Fibroblast of skin of right biceps (primary cell): ENCODE data around the gene PRPF8.
"Not testable (repeated sequence)": the region's sequence is repeated elsewhere in the genome, so short reads cannot be mapped to it uniquely, and the experiment has no call there.

Experiments used
- DNase-seq: peaks from one replicate; pipeline ENCODE4 v3.0.0-alpha.2; 2013

The PRPF8 gene

GRCh38 chr17:1716076-1716911 is 31.6 kb upstream of the PRPF8 start:
- peak; percentile 100 for DNase-seq

- no peak for DNase-seq
These were observed 31.1 kb upstream of the PRPF8 start for GRCh38 chr17:1715803-1716075.

GRCh38 chr17:1714980-1715802 is 30.5 kb upstream of the PRPF8 start:
- DNase-seq, result peak; percentile 92

- peak; percentile 99 for DNase-seq
These were observed 29.8 kb upstream of the PRPF8 start for GRCh38 chr17:1714427-1714979.

- peak; percentile 40 for DNase-seq
These were observed 29.3 kb upstream of the PRPF8 start for GRCh38 chr17:1713878-1714426.

- no peak for DNase-seq
These were observed 28.7 kb upstream of the PRPF8 start for GRCh38 chr17:1713160-1713877.

GRCh38 chr17:1712271-1712670 is 27.6 kb upstream of the PRPF8 start:
- DNase-seq, result no peak

GRCh38 chr17:1711804-1712203 is 27.1 kb upstream of the PRPF8 start:
- DNase-seq, result no peak

- DNase-seq, result peak; percentile 38
These were observed 26.3 kb upstream of the PRPF8 start for GRCh38 chr17:1710807-1711553.

GRCh38 chr17:1709971-1710806 is 25.5 kb upstream of the PRPF8 start, which contains the start of gene TLCD2:
Gene TLCD2, minus strand, starts transcription at chr17:1710377. Its CDS starts 135 bp downstream, at chr17:1710242.
- peak; percentile 76 for DNase-seq

GRCh38 chr17:1709403-1709951 is 24.8 kb upstream of the PRPF8 start:
- DNase-seq, result peak; percentile 26

GRCh38 chr17:1708791-1709346 is 24.2 kb upstream of the PRPF8 start:
- not testable (repeated sequence) for DNase-seq

- DNase-seq, result no peak
These were observed 22.4 kb upstream of the PRPF8 start for GRCh38 chr17:1707107-1707506.

GRCh38 chr17:1705004-1705403 is 20.3 kb upstream of the PRPF8 start:
- DNase-seq, result no peak

GRCh38 chr17:1703063-1703462 is 18.4 kb upstream of the PRPF8 start:
- DNase-seq, result no peak

- not testable (repeated sequence) for DNase-seq
These were observed 15.2 kb upstream of the PRPF8 start for GRCh38 chr17:1699891-1700290.

- DNase-seq, result no peak
These were observed 13.0 kb upstream of the PRPF8 start for GRCh38 chr17:1697681-1698080.

- no peak for DNase-seq
These were observed 10.7 kb upstream of the PRPF8 start for GRCh38 chr17:1695365-1695764.

- DNase-seq, result peak; percentile 32
These were observed 8.7 kb upstream of the PRPF8 start for GRCh38 chr17:1693339-1693738.

GRCh38 chr17:1690544-1691221 is 6.0 kb upstream of the PRPF8 start:
- no peak for DNase-seq
